GM12872 (cell line): ENCODE measurements around the gene DOCK4.
A peak's percentile ranks its signal among the peaks of the same experiment; 100 is the strongest.

ENCODE experiments used
- TF ChIP-seq, protein P1 (sequence below): IDR thresholded peaks from 3 replicates; pipeline ENCODE4 v1.5.1; 2011; ENCODE audit warnings: low read depth, mild to moderate bottlenecking, low read length, moderate library complexity; ENCODE audit not compliant: insufficient read depth

Gene DOCK4

DNA sequence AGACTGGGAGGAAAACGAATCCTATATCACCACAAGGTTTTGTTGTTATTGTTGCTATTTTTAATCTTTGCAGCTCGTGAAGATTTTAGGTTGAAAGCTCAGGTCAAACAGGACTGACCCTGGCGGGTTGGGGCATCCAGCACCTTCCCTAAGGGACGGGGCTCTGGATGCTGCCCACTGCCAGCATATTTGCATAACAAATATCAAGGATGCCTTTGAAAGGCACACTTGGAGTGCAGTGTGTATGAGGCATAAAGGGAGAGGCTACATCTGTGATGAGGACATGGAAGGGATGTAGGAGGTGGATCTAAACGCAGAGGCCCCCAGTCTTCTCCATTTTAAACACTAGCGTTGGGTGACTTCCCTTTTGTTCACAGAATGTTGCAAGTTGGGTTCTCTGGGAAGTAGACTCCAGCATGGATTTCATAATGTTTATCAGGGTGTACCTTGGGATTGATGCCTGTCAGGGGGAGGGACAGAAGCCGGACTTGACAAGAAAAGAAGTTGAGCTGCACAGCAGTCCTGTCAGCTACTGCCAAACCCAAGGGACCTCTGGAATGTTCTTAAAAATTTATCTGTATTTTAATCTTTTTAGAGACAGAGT lies 462.9 kb downstream of the DOCK4 start:
- TF ChIP-seq, protein P1, sequence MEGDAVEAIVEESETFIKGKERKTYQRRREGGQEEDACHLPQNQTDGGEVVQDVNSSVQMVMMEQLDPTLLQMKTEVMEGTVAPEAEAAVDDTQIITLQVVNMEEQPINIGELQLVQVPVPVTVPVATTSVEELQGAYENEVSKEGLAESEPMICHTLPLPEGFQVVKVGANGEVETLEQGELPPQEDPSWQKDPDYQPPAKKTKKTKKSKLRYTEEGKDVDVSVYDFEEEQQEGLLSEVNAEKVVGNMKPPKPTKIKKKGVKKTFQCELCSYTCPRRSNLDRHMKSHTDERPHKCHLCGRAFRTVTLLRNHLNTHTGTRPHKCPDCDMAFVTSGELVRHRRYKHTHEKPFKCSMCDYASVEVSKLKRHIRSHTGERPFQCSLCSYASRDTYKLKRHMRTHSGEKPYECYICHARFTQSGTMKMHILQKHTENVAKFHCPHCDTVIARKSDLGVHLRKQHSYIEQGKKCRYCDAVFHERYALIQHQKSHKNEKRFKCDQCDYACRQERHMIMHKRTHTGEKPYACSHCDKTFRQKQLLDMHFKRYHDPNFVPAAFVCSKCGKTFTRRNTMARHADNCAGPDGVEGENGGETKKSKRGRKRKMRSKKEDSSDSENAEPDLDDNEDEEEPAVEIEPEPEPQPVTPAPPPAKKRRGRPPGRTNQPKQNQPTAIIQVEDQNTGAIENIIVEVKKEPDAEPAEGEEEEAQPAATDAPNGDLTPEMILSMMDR = no peak

- TF ChIP-seq, protein P1 = peak; percentile 80
These were observed 464.4 kb downstream of the DOCK4 start for GRCh38 chr7:111741811-111742240.

DNA sequence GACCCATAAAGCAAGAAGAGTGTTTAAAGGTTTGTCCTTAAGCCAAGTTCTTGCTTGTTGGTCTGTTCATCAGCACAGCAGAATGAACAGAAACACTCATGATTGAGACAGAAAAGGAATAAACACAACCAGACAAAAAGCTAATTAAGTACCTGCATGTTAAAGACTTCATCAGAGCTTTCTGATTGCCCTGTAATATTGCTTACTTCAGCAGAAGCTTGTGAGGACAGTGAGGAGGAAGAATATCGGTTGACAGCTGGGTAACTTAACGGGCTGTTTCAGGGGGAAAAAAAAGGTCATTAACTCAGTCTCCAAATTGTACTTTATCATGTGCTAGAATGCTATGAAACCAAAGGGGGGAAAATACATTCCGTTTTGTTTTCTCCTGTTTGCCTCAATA lies 465.3 kb downstream of the DOCK4 start:
- TF ChIP-seq, protein P1 = no peak

DNA sequence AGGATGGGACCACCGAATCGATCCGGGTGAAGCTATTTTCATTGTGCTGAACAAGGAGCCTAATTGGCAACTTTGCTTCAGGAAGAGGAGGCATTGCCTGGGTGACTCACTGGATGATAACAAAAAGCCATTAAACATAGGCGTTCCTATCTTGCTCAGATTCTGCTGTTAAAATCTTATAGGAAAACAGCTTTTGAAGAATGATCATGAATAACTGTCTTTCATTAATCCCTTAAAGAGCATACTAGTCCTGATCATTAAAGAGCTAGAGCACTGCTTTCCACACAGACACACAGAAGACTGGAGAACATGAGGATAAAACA lies 469.7 kb downstream of the DOCK4 start:
- TF ChIP-seq, protein P1 = no peak

DNA sequence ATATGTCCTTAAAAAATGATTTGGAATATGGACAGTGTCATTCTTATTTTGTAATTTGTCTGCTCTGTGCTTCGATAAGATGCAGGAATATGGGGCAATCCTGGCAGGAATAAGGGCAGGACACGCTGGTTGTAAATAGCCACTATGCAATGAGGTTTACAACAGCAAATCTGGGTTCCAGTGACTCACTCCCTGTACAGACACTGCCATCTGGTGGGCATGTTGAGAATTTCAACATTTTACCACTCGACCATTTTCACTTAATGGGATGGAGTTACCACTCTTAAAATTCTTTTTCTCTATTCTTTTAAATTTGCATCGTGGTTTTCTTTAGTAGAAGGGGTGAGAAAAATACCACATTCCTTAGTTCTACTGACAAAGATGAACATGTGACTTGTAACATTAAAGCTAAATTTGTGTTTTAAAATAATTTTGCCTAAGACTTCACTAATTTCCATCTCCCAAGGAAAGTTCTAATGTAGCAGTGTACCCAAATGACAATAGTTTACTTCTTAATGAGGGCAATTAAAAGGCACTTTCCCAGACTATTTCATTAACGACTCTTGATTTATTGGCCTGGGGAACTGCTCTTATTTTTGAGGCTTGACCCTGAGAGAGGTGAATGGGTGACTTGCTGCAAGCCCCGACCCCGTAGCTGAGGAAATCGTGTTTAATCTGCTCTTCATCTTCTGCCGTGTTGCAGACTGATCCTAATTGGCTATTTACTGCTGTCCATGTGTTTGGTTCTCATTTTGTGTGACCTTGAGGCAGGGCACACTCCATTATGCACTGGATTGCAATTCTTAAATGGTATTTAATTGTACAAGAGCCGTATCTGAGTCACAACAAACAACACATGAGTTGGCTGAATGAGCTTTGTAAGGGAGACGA lies 470.3 kb downstream of the DOCK4 start:
- TF ChIP-seq, protein P1 = peak; percentile 77

GRCh38 chr7:111734954-111735660 lies 471.1 kb downstream of the DOCK4 start:
- TF ChIP-seq, protein P1 = no peak

DNA sequence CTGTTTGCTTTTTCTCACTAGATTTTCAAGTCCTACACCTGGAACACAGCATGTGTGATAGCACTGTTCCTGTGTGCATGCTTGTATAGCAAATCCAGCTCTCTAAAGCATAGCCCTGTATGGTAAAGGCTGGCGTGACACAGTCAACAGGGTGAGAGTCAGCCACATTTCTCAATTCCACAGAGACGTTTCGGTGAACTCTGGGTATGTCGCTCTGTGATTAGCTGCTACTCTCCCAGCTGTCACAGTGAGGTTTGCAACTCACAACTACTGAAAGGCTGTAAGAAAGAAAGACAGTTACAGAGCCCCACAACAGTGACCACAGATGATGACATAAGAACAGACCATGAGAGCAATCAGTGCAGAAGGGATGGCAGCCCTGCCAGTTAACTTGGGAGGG lies 473.3 kb downstream of the DOCK4 start:
- TF ChIP-seq, protein P1 = no peak
